A673 (cell line): ENCODE results near the gene RHBG. TPM values are rescaled to one million over a fixed set of nuclear protein-coding genes. Genes with fewer than 3 reads are reported as not detected.

Experiments
- BruUV-seq: library from RNA; stranded (reverse); fragments of 400-500 nt; replicated peaks from 2 replicates; lab custom pipeline; 2021; lab: Mats Ljungman, UMichigan
- CTCF ChIA-PET: fragments of 300-600 bp; sonication (Branson Sonifier 250); formaldehyde crosslinking; loops from one replicate; lab custom pipeline; 2022; ENCODE audit warnings: antibody characterized with exemption; lab: Charles Lee
- POLR2A ChIA-PET: fragments of 300-600 bp; sonication (Branson Sonifier 250); formaldehyde crosslinking; loops from one replicate; lab custom pipeline; 2022; ENCODE audit warnings: antibody characterized with exemption; ENCODE audit not compliant: low non-redundant PET; lab: Charles Lee
- DNase-seq: peaks from one replicate; pipeline ENCODE4 v3.0.0-alpha.2; 2015; ENCODE audit warnings: low spot score
- H3K27ac ChIP-seq: fragments of 200-600 bp; sonication (generic); 2 replicates; pipeline ENCODE4 v1.5.1; 2016; ENCODE audit warnings: mixed run types, low read depth, mild to moderate bottlenecking, mixed read lengths, antibody characterized with exemption, low read length; ENCODE audit not compliant: poor library complexity, severe bottlenecking
- H3K27me3 ChIP-seq: fragments of 200-600 bp; sonication (generic); replicated peaks from 2 replicates; pipeline ENCODE4 v1.6.1; 2017; ENCODE audit warnings: mixed run types, low read depth, mild to moderate bottlenecking, mixed read lengths, antibody characterized with exemption, low read length; ENCODE audit not compliant: insufficient read depth, poor library complexity
- H3K36me3 ChIP-seq: fragments of 200-600 bp; sonication (generic); 2 replicates; pipeline ENCODE4 v1.6.1; 2016; ENCODE audit warnings: mixed run types, mild to moderate bottlenecking, mixed read lengths, antibody characterized with exemption, low read length; ENCODE audit not compliant: insufficient read depth, poor library complexity, severe bottlenecking
- H3K4me1 ChIP-seq: fragments of 200-600 bp; sonication (generic); 2 replicates; pipeline ENCODE4 v1.6.1; 2017; ENCODE audit warnings: mixed run types, mild to moderate bottlenecking, mixed read lengths, antibody characterized with exemption, low read length; ENCODE audit not compliant: insufficient read depth, poor library complexity, severe bottlenecking
- H3K4me3 ChIP-seq: fragments of 200-600 bp; sonication (generic); 2 replicates; pipeline ENCODE4 v1.5.1; 2016; ENCODE audit warnings: low read depth, mixed run types, mild to moderate bottlenecking, mixed read lengths, low read length; ENCODE audit not compliant: poor library complexity, severe bottlenecking
- H3K9me3 ChIP-seq: fragments of 200-600 bp; sonication (generic); 2 replicates; pipeline ENCODE4 v1.6.1; 2016; ENCODE audit warnings: mixed run types, low read depth, mild to moderate bottlenecking, mixed read lengths, antibody characterized with exemption, low read length; ENCODE audit not compliant: poor library complexity, severe bottlenecking
- CTCF ChIP-seq: fragments of 300-800, 200-600 bp; sonication (generic); conservative IDR thresholded peaks from 2 replicates; pipeline ENCODE4 v1.5.1; 2017; ENCODE audit warnings: low read depth, mild to moderate bottlenecking, antibody characterized with exemption, low read length, moderate library complexity, mixed read lengths
- EZH2 ChIP-seq: fragments of 200-600 bp; sonication (generic); IDR thresholded peaks from 2 replicates; pipeline ENCODE4 v1.6.1; 2017; ENCODE audit warnings: borderline replicate concordance, low read depth, mild to moderate bottlenecking, mixed read lengths, antibody characterized with exemption, low read length; ENCODE audit not compliant: poor library complexity, severe bottlenecking
- intact Hi-C: fragments of 100-400 bp; cut with micrococcal nuclease; formaldehyde crosslinking; loops from one replicate; pipeline ENCODE4 v1.10.0; 2022; ENCODE audit not compliant: unreplicated experiment
- total RNA-seq: library from RNA; stranded (reverse); gene quantifications from 2 replicates; pipeline ENCODE4 v1.2.3, GENCODE V29; 2021

RHBG gene
- total RNA-seq, 1 experiment from 2014 or later = not detected

- ChIA-PET CTCF (no interaction called here), POLR2A (no interaction called here)
- BruUV-seq = no TSS peak
- H3K27me3 ChIP-seq = peaks cover 29% of the 10 kb centered on the region
- H3K36me3 ChIP-seq = no peaks in the 10 kb centered on the region
- TF ChIP-seq EZH2 (no peak), CTCF (no peak)
- intact Hi-C loops = no loop called here
- no peaks in the 10 kb centered on the region for H3K4me1 ChIP-seq
- H3K27ac ChIP-seq = no peak overlapping the region
- DNase-seq = no peak
- H3K9me3 ChIP-seq = no peaks in the 10 kb centered on the region
- H3K4me3 ChIP-seq = no peak overlapping the region
Measured at GRCh38 chr1:156413391-156414246, 44.6 kb downstream of the RHBG start.

- ChIA-PET POLR2A (no interaction called here), CTCF (interaction anchor here (1.3 kb wide), 1 partner anchor 29 kb away, joined by 7 read pairs; no protein-coding TSS in a partner anchor)
- intact Hi-C loops = no loop called here
- DNase-seq = no peak
- BruUV-seq = no TSS peak
- no peaks in the 10 kb centered on the region for H3K36me3 ChIP-seq
- H3K9me3 ChIP-seq = no peaks in the 10 kb centered on the region
- peaks cover 39% of the 10 kb centered on the region for H3K27me3 ChIP-seq
- no peak overlapping the region for H3K27ac ChIP-seq
- no peak overlapping the region for H3K4me3 ChIP-seq
- no peaks in the 10 kb centered on the region for H3K4me1 ChIP-seq
- no peak for TF ChIP-seq CTCF
- TF ChIP-seq EZH2 = no peak
Measured at GRCh38 chr1:156414461-156415064, 45.6 kb downstream of the RHBG start.

GRCh38 chr1:156416993-156417392 lies 48.0 kb downstream of the RHBG start:
- no peak for TF ChIP-seq CTCF
- no peak for TF ChIP-seq EZH2
- Histone ChIP-seq H3K27me3 (peaks cover 62% of the 10 kb centered on the region), H3K9me3 (no peaks in the 10 kb centered on the region), H3K4me3 (no peak overlapping the region), H3K4me1 (peaks cover 14% of the 10 kb centered on the region), H3K36me3 (no peaks in the 10 kb centered on the region), H3K27ac (no peak overlapping the region)
- BruUV-seq = no TSS peak
- ChIA-PET POLR2A (no interaction called here), CTCF (no interaction called here)
- intact Hi-C loops = loop anchor here (2.0 kb wide), 1 partner anchor 14 kb away; no protein-coding TSS in a partner anchor
- no peak for DNase-seq
